Naive thymus-derived CD4-positive, alpha-beta T cell (primary cell): Measurements from ENCODE around the gene ABCB1. TPM values are rescaled to one million over a fixed set of nuclear protein-coding genes. Genes with fewer than 3 reads are reported as not detected.

ENCODE experiments used
- ATAC-seq: fragments of 150-1000 bp; cut with Tn5 transposase; 2 replicates; pipeline ENCODE4 v1.10.0; 2021; ENCODE audit warnings: mild to moderate bottlenecking, moderate library complexity
- CTCF ChIA-PET: fragments of 350-600 bp; sonication (Branson Sonifier 250); formaldehyde crosslinking; loops from one replicate; lab custom pipeline; 2021; ENCODE audit warnings: antibody characterized with exemption; lab: Charles Lee
- POLR2A ChIA-PET: fragments of 350-600 bp; sonication (Branson Sonifier 250); formaldehyde crosslinking; loops from one replicate; lab custom pipeline; 2021; ENCODE audit warnings: antibody characterized with exemption, inconsistent platforms; lab: Charles Lee
- DNase-seq, 9 donors: peaks; one replicate each; pipeline versions ENCODE4 v3.0.0 to v3.0.0-alpha.2; 2020 to 2022; ENCODE audit warnings: mixed read lengths in 1 of 9
- H3K27ac ChIP-seq: one replicate; pipeline ENCODE4 v1.7.0; 2013; ENCODE audit warnings: mild to moderate bottlenecking, low read depth, low read length, moderate library complexity
- H3K27me3 ChIP-seq, 2 donors: one replicate each; pipeline ENCODE4 v1.7.0; 2013; ENCODE audit warnings: low read length in 2 of 2, mild to moderate bottlenecking in 2 of 2, moderate library complexity in 2 of 2; ENCODE audit not compliant: control insufficient read depth in 2 of 2, insufficient read depth in 2 of 2
- H3K36me3 ChIP-seq, 3 experiments: 1 replicate in 2 of 3; 2 replicates in 1 of 3; pipeline ENCODE4 v1.7.0; 2013; ENCODE audit warnings: low read length in 3 of 3, mild to moderate bottlenecking in 3 of 3, moderate library complexity in 1 of 3; ENCODE audit not compliant: insufficient read depth in 3 of 3, control insufficient read depth in 2 of 3
- H3K4me1 ChIP-seq, 2 donors: one replicate each; pipeline ENCODE4 v1.7.0; 2013; ENCODE audit warnings: low read length in 2 of 2, mild to moderate bottlenecking in 2 of 2, moderate library complexity in 1 of 2; ENCODE audit not compliant: control insufficient read depth in 2 of 2, insufficient read depth in 2 of 2
- H3K4me3 ChIP-seq: 2 replicates; pipeline ENCODE4 v1.7.0; 2013; ENCODE audit warnings: mild to moderate bottlenecking, low read length
- H3K9me3 ChIP-seq, 3 experiments: 1 replicate in 2 of 3; 2 replicates in 1 of 3; pipeline ENCODE4 v1.7.0; 2013; ENCODE audit warnings: low read length in 3 of 3; ENCODE audit not compliant: control insufficient read depth in 2 of 3
- H3K27ac Mint-ChIP-seq, 9 donors: one replicate each; pipeline ENCODE4 v1.8.0; 2020 to 2022; ENCODE audit warnings: mixed read lengths in 9 of 9, mild to moderate bottlenecking in 8 of 9, moderate library complexity in 5 of 9, inconsistent platforms in 2 of 9
- H3K27me3 Mint-ChIP-seq, 5 donors: one replicate each; pipeline ENCODE4 v1.8.0; 2021 to 2022; ENCODE audit warnings: mixed read lengths in 5 of 5, mild to moderate bottlenecking in 1 of 5
- H3K36me3 Mint-ChIP-seq, 5 donors: one replicate each; pipeline ENCODE4 v1.8.0; 2020 to 2022; ENCODE audit warnings: mixed read lengths in 5 of 5, mild to moderate bottlenecking in 3 of 5, inconsistent platforms in 1 of 5
- H3K4me1 Mint-ChIP-seq, 7 donors: one replicate each; pipeline ENCODE4 v1.8.0; 2020 to 2022; ENCODE audit warnings: mixed read lengths in 7 of 7, mild to moderate bottlenecking in 3 of 7, inconsistent platforms in 1 of 7
- H3K4me3 Mint-ChIP-seq, 10 donors: one replicate each; pipeline ENCODE4 v1.8.0; 2020 to 2022; ENCODE audit warnings: mild to moderate bottlenecking in 10 of 10, mixed read lengths in 10 of 10, moderate library complexity in 6 of 10, inconsistent platforms in 2 of 10
- H3K9me3 Mint-ChIP-seq, 11 donors: one replicate each; pipeline ENCODE4 v1.8.0; 2020 to 2022; ENCODE audit warnings: mixed read lengths in 11 of 11, mild to moderate bottlenecking in 4 of 11, inconsistent platforms in 1 of 11, moderate library complexity in 1 of 11
- intact Hi-C, 2 donors: fragments of 100-400 bp; cut with micrococcal nuclease; formaldehyde crosslinking; loops; one replicate each; pipeline ENCODE4 v1.15.1; 2023
- polyA plus RNA-seq, 2 donors: library from polyadenylated mRNA; unstranded; fragments of 300-500 nt; fragmentation: Illumina TruSeq; gene quantifications; one replicate each; pipeline ENCODE4 v1.2.3, GENCODE V29; 2021
- total RNA-seq, 6 experiments: library from RNA in 5 of 6; stranded (reverse) in 5 of 6; gene quantifications; 1 replicate in 5 of 6; 2 replicates in 1 of 6; pipeline ENCODE4 v1.2.3 and lab custom pipeline; 2021 to 2026

ABCB1 gene
- total and polyA plus RNA-seq, 7 experiments from 2014 or later = 3.0 to 14.3 (median 9.0) TPM

- Mint-ChIP-seq H3K27me3 (peaks cover 0 to 42% (median 39%) of the 10 kb centered on the region in 5 donors), H3K9me3 (no peaks in the 10 kb centered on the region), H3K4me3 (peak overlapping the region; percentile 51 to 95 (median 84)), H3K27ac (peak overlapping the region in 8 of 9 donors; percentile 1 to 71 (median 57)), H3K36me3 (no peaks in the 10 kb centered on the region), H3K4me1 (peaks cover 13 to 45% (median 28%) of the 10 kb centered on the region in 7 donors)
- Histone ChIP-seq H3K9me3 (no peaks in the 10 kb centered on the region), H3K27me3 (no peaks in the 10 kb centered on the region), H3K36me3 (no peaks in the 10 kb centered on the region), H3K27ac (no peak overlapping the region), H3K4me3 (peak overlapping the region; percentile 82), H3K4me1 (peaks cover 3 to 6% of the 10 kb centered on the region in 2 donors)
- POLR2A ChIA-PET = interaction anchor here (0.7 to 0.9 kb wide), 2 partner anchors 13 to 15 kb away, joined by 3 to 4 read pairs; no protein-coding TSS in a partner anchor
- intact Hi-C loops = loop anchor here in 1 of 2 donors (5.0 kb wide), 1 partner anchor 382 kb away; the partner anchor contains the start of gene TMEM243
- CTCF ChIA-PET = no interaction called here
- DNase-seq (peak; percentile 6 to 43 (median 27)), ATAC-seq (peak; percentile 73)
Observed at GRCh38 chr7:87599336-87599735, 1.3 kb downstream of the ABCB1 start.

- ChIA-PET CTCF (no interaction called here), POLR2A (no interaction called here)
- Mint-ChIP-seq H3K9me3 (no peaks in the 10 kb centered on the region), H3K27ac (peak overlapping the region in 7 of 9 donors; percentile 1 to 61 (median 20)), H3K4me1 (peaks cover 13 to 45% (median 28%) of the 10 kb centered on the region in 7 donors), H3K27me3 (peaks cover 0 to 34% (median 33%) of the 10 kb centered on the region in 5 donors), H3K36me3 (peaks cover 0 to 4% (median 0%) of the 10 kb centered on the region in 5 donors), H3K4me3 (peak overlapping the region in 9 of 10 donors; percentile 24 to 77 (median 62))
- Histone ChIP-seq H3K4me3 (no peak overlapping the region), H3K36me3 (no peaks in the 10 kb centered on the region), H3K9me3 (no peaks in the 10 kb centered on the region), H3K27me3 (no peaks in the 10 kb centered on the region), H3K4me1 (peaks cover 3 to 6% of the 10 kb centered on the region in 2 donors), H3K27ac (no peak overlapping the region)
- DNase-seq = no peak
- intact Hi-C loops = loop anchor here in 1 of 2 donors (5.0 kb wide), 1 partner anchor 381 kb away; the partner anchor contains the start of gene TMEM243
- ATAC-seq = no peak
Observed at GRCh38 chr7:87598234-87599009, 2.3 kb downstream of the ABCB1 start.

- peaks cover 3 to 6% of the 10 kb centered on the region in 2 donors for H3K4me1 ChIP-seq
- POLR2A ChIA-PET = no interaction called here
- H3K4me3 Mint-ChIP-seq = no peak overlapping the region
- H3K4me1 Mint-ChIP-seq = peaks cover 13 to 36% (median 28%) of the 10 kb centered on the region in 7 donors
- H3K9me3 Mint-ChIP-seq = no peaks in the 10 kb centered on the region
- no peaks in the 10 kb centered on the region for H3K9me3 ChIP-seq
- H3K4me3 ChIP-seq = no peak overlapping the region
- DNase-seq (no peak), ATAC-seq (no peak)
- intact Hi-C loops = loop anchor here in 1 of 2 donors (5.0 kb wide), 1 partner anchor 379 kb away; the partner anchor contains the start of gene TMEM243
- H3K27ac ChIP-seq = no peak overlapping the region
- H3K27me3 ChIP-seq = no peaks in the 10 kb centered on the region
- peaks cover 0 to 22% (median 20%) of the 10 kb centered on the region in 5 donors for H3K27me3 Mint-ChIP-seq
- peaks cover 0 to 4% (median 0%) of the 10 kb centered on the region in 5 donors for H3K36me3 Mint-ChIP-seq
- no peak overlapping the region for H3K27ac Mint-ChIP-seq
- H3K36me3 ChIP-seq = no peaks in the 10 kb centered on the region
- CTCF ChIA-PET = no interaction called here
Observed at GRCh38 chr7:87596696-87597095, 4.0 kb downstream of the ABCB1 start.

GRCh38 chr7:87596136-87596535 lies 4.5 kb downstream of the ABCB1 start:
- Mint-ChIP-seq H3K9me3 (no peaks in the 10 kb centered on the region), H3K36me3 (peaks cover 0 to 4% (median 0%) of the 10 kb centered on the region in 5 donors), H3K27me3 (peaks cover 0 to 17% (median 14%) of the 10 kb centered on the region in 5 donors), H3K4me1 (peaks cover 12 to 30% (median 22%) of the 10 kb centered on the region in 7 donors), H3K4me3 (no peak overlapping the region), H3K27ac (peak overlapping the region in 1 of 9 donors; percentile 31)
- Histone ChIP-seq H3K27ac (no peak overlapping the region), H3K4me1 (peaks cover 5 to 6% of the 10 kb centered on the region in 2 donors), H3K27me3 (no peaks in the 10 kb centered on the region), H3K36me3 (no peaks in the 10 kb centered on the region), H3K9me3 (no peaks in the 10 kb centered on the region), H3K4me3 (no peak overlapping the region)
- intact Hi-C loops = loop anchor here in 1 of 2 donors (5.0 kb wide), 1 partner anchor 379 kb away; the partner anchor contains the start of gene TMEM243
- DNase-seq = no peak
- CTCF ChIA-PET = no interaction called here
- POLR2A ChIA-PET = no interaction called here
- no peak for ATAC-seq

GRCh38 chr7:87592300-87592699 lies 8.4 kb downstream of the ABCB1 start:
- H3K4me3 ChIP-seq = no peak overlapping the region
- no peaks in the 10 kb centered on the region for H3K36me3 ChIP-seq
- Mint-ChIP-seq H3K27ac (no peak overlapping the region), H3K9me3 (no peaks in the 10 kb centered on the region), H3K4me3 (no peak overlapping the region), H3K36me3 (peaks cover 0 to 4% (median 0%) of the 10 kb centered on the region in 5 donors), H3K4me1 (peaks cover 0 to 12% (median under 1%) of the 10 kb centered on the region in 7 donors), H3K27me3 (peaks cover 0 to 4% (median 0%) of the 10 kb centered on the region in 5 donors)
- no peaks in the 10 kb centered on the region for H3K9me3 ChIP-seq
- ChIA-PET CTCF (no interaction called here), POLR2A (interaction anchor here (0.6 kb wide), 2 partner anchors 23 to 292 kb away, joined by 3 read pairs; no protein-coding TSS in a partner anchor)
- H3K27me3 ChIP-seq = no peaks in the 10 kb centered on the region
- H3K4me1 ChIP-seq = peaks cover 3 to 11% of the 10 kb centered on the region in 2 donors
- no peak overlapping the region for H3K27ac ChIP-seq
- no peak for ATAC-seq
- intact Hi-C loops = loop anchor here in 1 of 2 donors (5.0 kb wide), 1 partner anchor 35 kb away; the partner anchor contains the start of gene RUNDC3B
- no peak for DNase-seq

GRCh38 chr7:87591211-87591610 lies 9.5 kb downstream of the ABCB1 start:
- no peak overlapping the region for H3K27ac ChIP-seq
- H3K36me3 Mint-ChIP-seq = peaks cover 0 to 4% (median 0%) of the 10 kb centered on the region in 5 donors
- CTCF ChIA-PET = no interaction called here
- intact Hi-C loops = loop anchor here in 1 of 2 donors (1.0 to 5.0 kb wide), 2 partner anchors 9 to 36 kb away; partner anchors contain the start of genes ABCB1 and RUNDC3B
- peaks cover 3 to 11% of the 10 kb centered on the region in 2 donors for H3K4me1 ChIP-seq
- no peaks in the 10 kb centered on the region for H3K27me3 ChIP-seq
- POLR2A ChIA-PET = no interaction called here
- H3K27me3 Mint-ChIP-seq = peaks cover 0 to 3% (median 0%) of the 10 kb centered on the region in 5 donors
- no peaks in the 10 kb centered on the region for H3K9me3 ChIP-seq
- peaks cover 4 to 14% (median 9%) of the 10 kb centered on the region in 7 donors for H3K4me1 Mint-ChIP-seq
- no peaks in the 10 kb centered on the region for H3K9me3 Mint-ChIP-seq
- no peak for ATAC-seq
- H3K36me3 ChIP-seq = no peaks in the 10 kb centered on the region
- no peak for DNase-seq
- no peak overlapping the region for H3K27ac Mint-ChIP-seq
- H3K4me3 ChIP-seq = no peak overlapping the region
- H3K4me3 Mint-ChIP-seq = no peak overlapping the region
